HG02840 (cell line): Measurements from ENCODE around the gene TM9SF4.
"Not testable (repeated sequence)": the region's sequence is repeated elsewhere in the genome, so short reads cannot be mapped to it uniquely, and the experiment has no call there.

Experiments used
- ATAC-seq: cut with Tn5 transposase; IDR thresholded peaks from one replicate; pipeline ENCODE4 v1.9.1; 2021; ENCODE audit warnings: mild to moderate bottlenecking, moderate library complexity, moderate number of reproducible peaks; ENCODE audit not compliant: unreplicated experiment, low FRiP score

The TM9SF4 gene

DNA sequence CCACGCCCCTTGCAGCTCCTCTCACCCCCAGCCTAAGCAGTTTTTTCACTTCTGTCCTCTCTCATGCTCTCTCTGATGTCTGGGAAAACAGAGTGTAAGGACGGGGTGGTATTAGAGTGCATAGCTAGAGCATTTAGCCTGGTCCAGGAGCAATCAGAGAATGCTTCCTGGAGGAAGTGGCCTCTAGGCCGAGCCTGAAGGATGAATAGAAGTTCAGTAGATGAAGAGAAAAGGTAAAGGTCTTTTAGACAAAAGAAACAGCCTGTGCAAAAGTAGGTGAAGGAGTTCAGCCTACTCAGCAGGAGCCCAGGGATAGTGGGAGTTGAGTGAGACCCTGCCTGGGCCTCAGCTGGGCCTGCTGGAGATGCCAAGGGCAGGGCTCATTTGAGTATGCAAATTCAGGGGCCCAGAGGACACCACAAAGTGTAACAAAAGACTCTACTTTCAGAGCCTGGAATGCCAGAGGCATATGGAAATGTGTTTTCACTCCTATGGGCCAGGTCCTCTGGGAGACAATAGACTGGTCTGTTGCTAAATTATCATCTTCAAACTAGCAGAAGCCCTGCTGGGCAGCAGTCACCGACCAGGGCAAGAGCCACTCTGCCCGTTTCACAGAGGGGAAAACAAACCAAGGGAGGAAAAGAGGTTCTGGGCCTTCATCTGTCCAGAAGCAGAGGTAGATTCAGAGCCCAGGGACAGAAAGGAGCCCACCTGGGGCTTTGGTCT lies 19.7 kb upstream of the TM9SF4 start:
- ATAC-seq: no peak

GRCh38 chr20:32091888-32092346 lies 17.6 kb upstream of the TM9SF4 start:
- no peak for ATAC-seq

GRCh38 chr20:32098786-32099185 lies 10.7 kb upstream of the TM9SF4 start:
- no peak for ATAC-seq

DNA sequence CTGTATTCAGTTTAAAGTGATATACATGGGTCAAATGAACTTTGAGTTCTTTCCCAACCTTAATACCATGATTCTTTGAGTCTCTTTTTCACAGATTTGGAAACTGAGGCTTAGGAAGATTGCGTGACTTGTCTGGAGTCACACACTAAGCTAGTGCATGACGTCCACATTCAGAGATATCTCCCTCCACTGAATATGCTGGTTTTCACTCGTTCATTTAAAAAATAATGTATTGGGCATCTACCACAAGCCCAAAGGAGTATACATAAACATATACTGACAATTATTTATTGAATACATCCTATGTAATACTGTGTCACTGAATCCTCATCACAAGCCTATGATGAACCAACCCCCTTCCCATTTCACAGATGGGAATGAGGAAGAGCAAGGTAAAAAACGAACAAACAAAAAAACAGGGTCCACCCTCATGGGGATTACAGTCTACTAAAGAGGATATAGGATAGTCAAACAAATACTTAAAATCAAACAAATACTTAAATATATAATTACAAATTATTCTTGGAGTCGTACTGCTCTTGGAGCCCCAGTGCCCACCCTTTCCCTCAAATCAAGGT lies 611 bp upstream of the TM9SF4 start:
- no peak for ATAC-seq

GRCh38 chr20:32110173-32110704 lies 725 bp downstream of the TM9SF4 start:
- ATAC-seq: no peak

DNA sequence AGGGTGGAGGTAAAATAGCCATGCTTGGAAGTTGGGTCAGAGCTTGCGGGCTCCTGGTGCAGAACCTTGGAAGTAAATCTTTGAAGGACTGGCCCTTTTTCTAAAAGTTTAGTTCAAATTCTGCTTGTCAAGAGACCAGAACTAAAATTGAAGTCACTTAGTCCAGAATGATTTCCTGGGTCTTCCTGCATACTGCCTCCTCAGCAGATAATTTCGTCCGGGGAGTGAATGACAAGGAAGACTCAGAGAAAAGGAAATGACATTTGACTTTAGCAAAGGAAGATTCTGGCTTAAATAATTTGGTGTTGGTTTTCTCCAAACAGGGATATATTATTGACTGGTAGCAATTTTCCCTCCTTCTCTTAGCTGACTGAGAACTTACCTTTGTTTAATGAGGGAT lies 1.2 kb downstream of the TM9SF4 start:
- ATAC-seq: no peak

DNA sequence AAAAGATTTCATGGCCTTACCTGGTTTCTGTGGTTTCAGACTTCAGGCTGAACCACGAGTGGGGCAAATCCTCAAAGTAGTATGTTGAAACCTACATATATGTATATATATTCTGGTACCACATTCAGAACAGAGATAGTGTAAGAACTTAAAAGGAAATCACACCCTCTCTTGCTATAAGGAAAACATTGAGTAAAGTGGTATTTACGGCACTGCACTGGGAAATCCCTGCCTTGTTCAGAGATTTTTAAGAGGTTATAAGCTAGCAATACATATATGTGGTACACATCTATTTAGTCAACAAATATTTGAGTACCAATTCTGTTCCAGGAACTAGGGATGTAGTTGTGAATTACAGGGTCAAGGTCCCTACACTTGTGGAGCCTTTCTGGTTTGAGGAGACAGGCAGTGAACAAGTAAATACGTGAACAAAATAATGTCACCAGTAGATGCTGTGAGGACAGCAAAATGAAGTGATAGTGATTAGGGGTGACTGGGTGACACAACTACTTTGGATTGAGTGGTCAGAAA lies 1.7 kb downstream of the TM9SF4 start:
- no peak for ATAC-seq

DNA sequence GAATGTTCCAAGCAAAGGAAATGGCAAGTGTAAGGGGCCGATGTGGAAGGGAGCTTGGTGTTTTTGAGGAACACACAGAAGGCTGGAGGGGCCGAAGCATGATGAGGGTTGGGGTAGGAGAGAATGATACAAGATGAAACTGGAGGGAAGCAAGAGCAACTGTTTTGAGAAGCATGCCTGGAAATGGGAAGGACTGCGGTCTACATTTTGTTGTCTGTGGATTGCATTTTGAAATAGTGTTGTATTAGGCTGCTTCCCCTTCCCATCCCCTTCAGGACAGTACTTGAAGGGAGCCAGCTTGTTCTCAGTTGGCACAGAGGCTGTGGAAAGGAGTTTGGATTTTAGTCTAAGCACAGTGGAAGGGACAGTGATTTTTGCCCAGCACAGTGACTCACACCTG lies 2.2 kb downstream of the TM9SF4 start:
- ATAC-seq: no peak

GRCh38 chr20:32112841-32113240 lies 3.3 kb downstream of the TM9SF4 start:
- ATAC-seq: no peak

- no peak for ATAC-seq
Measured at GRCh38 chr20:32113591-32114260, 4.2 kb downstream of the TM9SF4 start.

DNA sequence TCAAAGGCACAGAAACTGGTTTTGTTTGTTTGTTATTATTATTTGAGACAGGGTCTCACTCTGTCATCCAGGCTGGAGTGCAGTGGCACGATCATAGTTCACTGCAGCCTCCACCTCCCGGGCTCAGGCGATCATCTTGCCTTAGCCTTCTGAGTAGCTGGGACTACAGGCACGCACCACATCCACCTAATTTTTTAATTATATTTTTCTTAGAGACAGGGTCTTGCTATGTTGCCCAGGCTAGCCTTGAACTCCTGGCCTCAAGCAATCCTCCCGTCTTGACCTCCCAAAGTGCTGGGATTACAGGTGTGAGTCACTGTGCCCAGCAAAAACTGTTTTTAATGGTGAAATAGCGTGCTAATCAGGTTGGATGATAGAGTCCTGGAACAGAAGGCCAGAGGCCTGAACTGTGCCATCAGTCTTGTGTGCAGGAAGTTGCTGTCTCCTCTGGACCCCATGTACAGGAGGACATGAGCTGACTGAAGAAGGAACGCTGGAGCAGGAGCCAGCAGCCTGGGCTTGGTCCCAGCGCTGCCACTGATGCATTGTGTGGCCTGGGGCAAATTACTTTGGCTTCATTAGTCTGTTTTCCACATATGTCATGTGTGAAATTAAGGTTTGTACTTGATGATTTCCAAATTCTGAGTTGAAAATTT lies 4.9 kb downstream of the TM9SF4 start:
- no peak for ATAC-seq

GRCh38 chr20:32115211-32115767 lies 5.8 kb downstream of the TM9SF4 start:
- ATAC-seq: no peak

GRCh38 chr20:32116079-32116521 lies 6.6 kb downstream of the TM9SF4 start:
- ATAC-seq: no peak

GRCh38 chr20:32116796-32117195 lies 7.3 kb downstream of the TM9SF4 start:
- ATAC-seq: not testable (repeated sequence)

DNA sequence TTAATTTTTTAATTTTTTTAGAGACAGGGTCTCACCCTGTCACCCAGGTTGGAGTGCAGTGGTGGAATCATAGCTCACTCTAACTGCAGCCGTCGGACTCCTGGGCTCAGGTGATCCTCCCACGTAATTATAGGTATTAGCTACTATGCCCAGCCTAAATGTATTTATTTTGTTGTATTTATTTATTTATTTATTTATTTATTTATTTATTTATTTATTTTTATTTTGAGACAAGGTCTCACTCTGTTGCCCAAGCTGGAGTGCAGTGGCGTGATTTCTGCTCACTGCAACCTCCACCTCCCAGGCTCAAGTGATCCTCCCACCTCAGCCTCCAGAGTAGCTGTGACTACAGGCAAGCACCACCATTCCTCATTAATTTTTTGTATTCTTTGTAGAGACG lies 8.9 kb downstream of the TM9SF4 start:
- ATAC-seq: not testable (repeated sequence)

GRCh38 chr20:32119734-32120133 lies 10.2 kb downstream of the TM9SF4 start:
- no peak for ATAC-seq

DNA sequence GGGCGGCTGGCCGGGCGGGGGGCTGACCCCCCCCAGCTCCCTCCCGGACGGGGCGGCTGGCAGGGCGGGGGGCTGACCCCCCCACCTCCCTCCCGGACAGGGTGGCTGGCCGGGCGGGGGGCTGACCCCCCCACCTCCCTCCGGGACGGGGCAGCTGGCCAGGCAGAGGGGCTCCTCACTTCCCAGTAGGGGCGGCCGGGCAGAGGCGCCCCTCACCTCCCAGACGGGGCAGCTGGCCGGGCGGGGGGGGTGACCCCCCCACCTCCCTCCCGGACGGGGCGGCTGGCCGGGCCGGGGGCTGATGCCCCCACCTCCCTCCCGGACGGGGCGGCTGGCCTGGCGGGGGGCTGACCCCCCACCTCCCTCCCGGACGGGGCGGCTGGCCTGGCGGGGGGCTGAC lies 12.4 kb downstream of the TM9SF4 start:
- ATAC-seq: not testable (repeated sequence)

- no peak for ATAC-seq
Measured at GRCh38 chr20:32123088-32123487, 13.6 kb downstream of the TM9SF4 start.

DNA sequence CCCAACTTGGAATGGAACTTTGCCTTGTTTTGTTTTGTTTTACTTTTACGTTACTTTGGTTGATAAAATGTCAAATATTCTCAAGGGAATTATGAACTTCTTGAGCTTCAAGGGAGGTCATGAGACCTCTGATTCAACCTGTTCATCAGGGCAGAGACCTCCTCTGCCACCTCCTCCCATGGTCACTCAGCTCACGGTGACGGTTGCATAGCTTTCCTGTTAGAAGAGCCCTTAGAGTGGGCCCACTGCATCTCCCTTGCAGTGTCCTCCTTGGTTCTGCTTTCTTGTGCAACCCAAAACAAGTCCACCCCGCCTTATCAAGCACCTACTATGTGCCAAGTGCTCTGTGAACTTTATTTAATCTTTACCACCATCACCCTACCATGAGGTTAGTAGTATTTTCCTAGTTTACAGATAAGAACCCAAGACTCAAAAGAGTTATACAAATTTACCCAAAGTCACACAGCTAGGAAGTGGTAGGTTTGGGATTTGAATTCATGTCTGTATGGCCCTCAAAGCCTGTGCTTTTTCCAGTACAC lies 15.5 kb downstream of the TM9SF4 start:
- ATAC-seq: no peak

GRCh38 chr20:32125506-32125905 lies 16.0 kb downstream of the TM9SF4 start:
- no peak for ATAC-seq
